PFSK-1 (cell line): ENCODE data around the gene SDC4.
A peak's percentile ranks its signal among the peaks of the same experiment; 100 is the strongest.

Experiments
- FOXP2 ChIP-seq: optimal IDR thresholded peaks from 2 replicates; pipeline ENCODE3; 2011; ENCODE audit warnings: borderline replicate concordance, control low read depth, inconsistent platforms; ENCODE audit not compliant: insufficient read depth; ENCODE audit errors: extremely low read length, extremely low read depth
- POLR2AphosphoS5 ChIP-seq: IDR thresholded peaks from 2 replicates; pipeline ENCODE4 v1.6.1; 2012; ENCODE audit warnings: low read depth, mild to moderate bottlenecking, control low read depth, low read length, moderate library complexity
- SIN3A ChIP-seq: IDR thresholded peaks from 2 replicates; pipeline ENCODE4 v1.6.1; 2012; ENCODE audit warnings: mild to moderate bottlenecking, low read length, moderate library complexity, borderline replicate concordance; ENCODE audit not compliant: insufficient read depth
- TAF1 ChIP-seq: IDR thresholded peaks from 2 replicates; pipeline ENCODE4 v1.6.1; 2012; ENCODE audit warnings: low read length, control low read depth, borderline replicate concordance; ENCODE audit not compliant: insufficient read depth
- TF ChIP-seq, protein P1 (sequence below), 2 experiments: IDR thresholded peaks; 2 replicates each; pipeline versions ENCODE4 v1.6.1 to v1.8.0; 2011 to 2012; ENCODE audit warnings: low read depth in 2 of 2, low read length in 2 of 2, control low read depth in 1 of 2, inconsistent platforms in 1 of 2, mild to moderate bottlenecking in 1 of 2, moderate library complexity in 1 of 2; ENCODE audit not compliant: insufficient read depth in 1 of 2

SDC4 gene

GRCh38 chr20:45343532-45344167 is 4.6 kb downstream of the SDC4 start:
- TF ChIP-seq FOXP2: no peak
- no peak for TF ChIP-seq TAF1
- TF ChIP-seq SIN3A: no peak
- TF ChIP-seq, protein P1, sequence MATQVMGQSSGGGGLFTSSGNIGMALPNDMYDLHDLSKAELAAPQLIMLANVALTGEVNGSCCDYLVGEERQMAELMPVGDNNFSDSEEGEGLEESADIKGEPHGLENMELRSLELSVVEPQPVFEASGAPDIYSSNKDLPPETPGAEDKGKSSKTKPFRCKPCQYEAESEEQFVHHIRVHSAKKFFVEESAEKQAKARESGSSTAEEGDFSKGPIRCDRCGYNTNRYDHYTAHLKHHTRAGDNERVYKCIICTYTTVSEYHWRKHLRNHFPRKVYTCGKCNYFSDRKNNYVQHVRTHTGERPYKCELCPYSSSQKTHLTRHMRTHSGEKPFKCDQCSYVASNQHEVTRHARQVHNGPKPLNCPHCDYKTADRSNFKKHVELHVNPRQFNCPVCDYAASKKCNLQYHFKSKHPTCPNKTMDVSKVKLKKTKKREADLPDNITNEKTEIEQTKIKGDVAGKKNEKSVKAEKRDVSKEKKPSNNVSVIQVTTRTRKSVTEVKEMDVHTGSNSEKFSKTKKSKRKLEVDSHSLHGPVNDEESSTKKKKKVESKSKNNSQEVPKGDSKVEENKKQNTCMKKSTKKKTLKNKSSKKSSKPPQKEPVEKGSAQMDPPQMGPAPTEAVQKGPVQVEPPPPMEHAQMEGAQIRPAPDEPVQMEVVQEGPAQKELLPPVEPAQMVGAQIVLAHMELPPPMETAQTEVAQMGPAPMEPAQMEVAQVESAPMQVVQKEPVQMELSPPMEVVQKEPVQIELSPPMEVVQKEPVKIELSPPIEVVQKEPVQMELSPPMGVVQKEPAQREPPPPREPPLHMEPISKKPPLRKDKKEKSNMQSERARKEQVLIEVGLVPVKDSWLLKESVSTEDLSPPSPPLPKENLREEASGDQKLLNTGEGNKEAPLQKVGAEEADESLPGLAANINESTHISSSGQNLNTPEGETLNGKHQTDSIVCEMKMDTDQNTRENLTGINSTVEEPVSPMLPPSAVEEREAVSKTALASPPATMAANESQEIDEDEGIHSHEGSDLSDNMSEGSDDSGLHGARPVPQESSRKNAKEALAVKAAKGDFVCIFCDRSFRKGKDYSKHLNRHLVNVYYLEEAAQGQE (IDR thresholded peaks at IDR 0.05; ENCODE audit: insufficient read depth in 1 of 2, low read depth in 2 of 2, low read length in 2 of 2): no peak
- TF ChIP-seq POLR2AphosphoS5: no peak

- TF ChIP-seq, protein P1 (IDR thresholded peaks at IDR 0.05; ENCODE audit: insufficient read depth in 1 of 2, low read depth in 2 of 2, low read length in 2 of 2): no peak
- TF ChIP-seq FOXP2: no peak
- TF ChIP-seq POLR2AphosphoS5: no peak
- no peak for TF ChIP-seq TAF1
- no peak for TF ChIP-seq SIN3A
These were observed 5.2 kb downstream of the SDC4 start for GRCh38 chr20:45342855-45343531.

DNA sequence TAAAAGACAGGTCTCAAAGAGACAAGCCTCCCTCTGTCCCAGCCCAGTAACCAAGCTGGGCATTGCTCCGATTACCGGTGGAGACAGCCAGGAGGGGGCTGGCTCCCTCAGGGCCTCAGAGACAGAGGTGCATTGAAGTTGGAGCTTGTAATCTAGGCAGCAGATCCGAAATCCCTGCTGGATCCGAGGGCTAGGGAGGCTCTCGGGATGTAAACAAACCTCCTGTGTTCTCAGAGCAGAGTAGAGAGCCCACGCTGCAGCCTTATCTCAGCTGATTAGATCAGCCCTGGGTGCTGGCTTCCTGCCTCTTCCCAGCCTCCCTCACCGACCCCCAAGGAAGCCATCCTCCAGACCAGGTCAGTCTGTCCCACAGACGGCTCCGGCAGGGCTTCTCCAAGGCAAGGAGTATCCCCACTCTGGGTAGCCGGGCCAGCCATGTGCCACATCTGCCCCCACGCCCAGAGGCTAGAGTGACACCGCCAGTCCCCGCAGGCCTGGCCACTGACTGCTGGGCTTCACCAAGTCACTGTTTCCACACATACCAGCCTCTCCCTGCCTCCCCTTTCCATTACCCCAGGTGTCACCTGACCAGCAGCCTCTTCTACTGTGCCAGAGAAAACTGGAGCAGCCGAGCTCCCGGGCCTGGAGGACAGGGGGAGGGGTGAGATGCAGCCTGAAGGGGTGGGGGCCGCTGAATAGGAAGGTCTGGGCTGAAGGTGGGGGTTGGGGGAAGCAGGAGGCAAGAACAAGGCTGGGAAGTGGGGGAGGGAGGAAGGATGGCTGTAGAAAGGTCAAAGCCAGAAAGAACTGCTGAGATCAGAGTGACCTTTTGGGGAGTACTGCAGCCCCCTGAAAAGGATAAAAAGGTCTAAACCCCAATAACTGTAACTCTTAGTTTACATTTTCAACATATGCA is 6.0 kb downstream of the SDC4 start:
- TF ChIP-seq FOXP2 (peak; percentile 30), TAF1 (no peak)

DNA sequence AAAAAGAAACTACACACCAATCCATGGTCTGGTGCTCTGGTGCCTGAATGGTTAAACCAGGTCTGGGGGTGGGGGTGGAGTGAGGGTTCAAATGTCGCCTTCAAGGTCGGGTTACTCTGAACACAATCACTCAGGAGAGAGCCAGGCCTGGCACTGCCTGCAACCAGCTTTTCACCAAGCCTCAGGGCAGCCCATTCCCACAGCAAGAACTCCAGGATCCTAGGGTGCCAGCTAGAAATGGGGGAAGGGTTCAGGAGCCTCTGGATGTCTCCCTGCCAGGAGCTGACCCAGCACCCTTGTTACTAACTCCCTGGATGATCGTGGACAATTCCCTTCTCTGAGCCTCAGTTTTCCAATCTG is 6.7 kb downstream of the SDC4 start:
- TF ChIP-seq POLR2AphosphoS5 (no peak), TAF1 (no peak), SIN3A (no peak)
- TF ChIP-seq, protein P1 (IDR thresholded peaks at IDR 0.05; ENCODE audit: insufficient read depth in 1 of 2, low read depth in 2 of 2, low read length in 2 of 2): no peak

DNA sequence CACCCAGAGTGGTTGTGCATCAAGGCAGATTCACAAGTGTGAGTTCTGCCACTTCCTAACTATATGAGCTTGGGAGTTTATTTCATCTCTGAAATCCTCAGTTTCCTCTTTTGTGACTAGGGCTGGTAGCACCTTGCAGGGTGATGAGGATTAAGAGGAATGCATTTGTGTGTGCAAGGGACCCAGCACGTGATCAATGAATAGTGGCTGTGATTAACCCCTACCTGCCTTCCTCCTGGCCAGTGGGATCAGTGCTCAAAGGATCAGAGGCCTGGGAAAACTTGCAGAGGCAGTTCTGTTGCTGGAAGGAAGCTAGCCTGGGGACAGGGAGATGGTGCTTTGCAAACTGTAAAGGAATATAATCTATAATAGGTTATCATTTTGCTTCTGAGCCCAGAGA is 7.3 kb downstream of the SDC4 start:
- TF ChIP-seq TAF1 (no peak), FOXP2 (no peak), POLR2AphosphoS5 (no peak), SIN3A (no peak)
- TF ChIP-seq, protein P1 (IDR thresholded peaks at IDR 0.05; ENCODE audit: insufficient read depth in 1 of 2, low read depth in 2 of 2, low read length in 2 of 2): no peak
